ENCODE measurements around the gene CPZ.

DNA sequence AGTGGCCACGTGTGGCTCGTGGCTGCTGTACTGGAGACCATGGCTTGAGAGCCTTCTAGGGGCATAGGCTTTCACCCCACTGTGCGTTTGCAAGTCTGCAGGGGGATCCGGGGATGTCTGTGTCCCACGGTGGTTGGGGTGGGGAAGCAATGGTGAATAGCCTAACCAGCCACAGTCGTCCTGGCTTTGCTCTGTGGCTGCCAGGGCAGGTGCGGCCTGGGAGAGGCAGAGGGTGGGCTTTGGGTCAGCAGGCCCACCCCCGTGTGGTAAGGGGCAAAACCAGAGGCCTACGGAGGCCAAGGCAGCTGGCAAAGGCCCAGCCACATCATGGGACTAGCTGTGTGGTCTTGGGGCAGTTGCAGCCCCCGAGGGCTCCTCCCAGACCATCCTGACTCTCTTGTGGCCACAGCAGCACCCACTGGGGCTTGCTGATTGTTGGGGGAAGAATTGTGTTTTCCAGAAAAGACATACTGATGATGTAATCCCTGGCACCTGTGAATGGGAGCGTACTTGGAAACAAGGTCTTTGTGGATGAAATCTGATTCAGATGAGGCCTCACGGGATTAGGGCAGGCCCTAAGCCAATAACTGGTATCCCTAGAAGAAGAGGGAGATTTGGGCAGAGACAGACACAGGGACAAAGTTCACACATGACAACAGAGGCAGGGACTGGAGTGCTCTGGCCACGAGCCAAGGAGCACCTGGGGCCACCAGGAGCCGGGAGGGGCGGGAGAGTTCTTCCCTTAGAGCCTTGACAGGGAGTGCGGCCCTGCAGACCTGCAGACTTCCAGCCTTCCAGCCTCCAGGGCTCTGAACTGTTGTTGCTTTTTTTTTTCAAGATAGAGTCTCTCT, 2.9 kb downstream of the CPZ start:
- TF ChIP-seq POLR2A (IDR thresholded peaks at IDR 0.05) (no peak), POLR2AphosphoS5 (IDR thresholded peaks at IDR 0.05) (no peak), EP300 (IDR thresholded peaks at IDR 0.05) (no peak)
- TF ChIP-seq, protein P1, sequence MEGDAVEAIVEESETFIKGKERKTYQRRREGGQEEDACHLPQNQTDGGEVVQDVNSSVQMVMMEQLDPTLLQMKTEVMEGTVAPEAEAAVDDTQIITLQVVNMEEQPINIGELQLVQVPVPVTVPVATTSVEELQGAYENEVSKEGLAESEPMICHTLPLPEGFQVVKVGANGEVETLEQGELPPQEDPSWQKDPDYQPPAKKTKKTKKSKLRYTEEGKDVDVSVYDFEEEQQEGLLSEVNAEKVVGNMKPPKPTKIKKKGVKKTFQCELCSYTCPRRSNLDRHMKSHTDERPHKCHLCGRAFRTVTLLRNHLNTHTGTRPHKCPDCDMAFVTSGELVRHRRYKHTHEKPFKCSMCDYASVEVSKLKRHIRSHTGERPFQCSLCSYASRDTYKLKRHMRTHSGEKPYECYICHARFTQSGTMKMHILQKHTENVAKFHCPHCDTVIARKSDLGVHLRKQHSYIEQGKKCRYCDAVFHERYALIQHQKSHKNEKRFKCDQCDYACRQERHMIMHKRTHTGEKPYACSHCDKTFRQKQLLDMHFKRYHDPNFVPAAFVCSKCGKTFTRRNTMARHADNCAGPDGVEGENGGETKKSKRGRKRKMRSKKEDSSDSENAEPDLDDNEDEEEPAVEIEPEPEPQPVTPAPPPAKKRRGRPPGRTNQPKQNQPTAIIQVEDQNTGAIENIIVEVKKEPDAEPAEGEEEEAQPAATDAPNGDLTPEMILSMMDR (IDR thresholded peaks at IDR 0.05): no peak

Data from suprapubic skin (tissue), 4 donors.